ENCODE measurements around the gene AP2A1. TPM values are rescaled to one million over a fixed set of nuclear protein-coding genes. Genes with fewer than 3 reads are reported as not detected.

The AP2A1 gene
- total and polyA plus RNA-seq, 2 of the 13 experiments (the other 11 are each of a cell fraction or from before 2014, with no cell fraction given), result 22.7 to 39.7 TPM

DNA sequence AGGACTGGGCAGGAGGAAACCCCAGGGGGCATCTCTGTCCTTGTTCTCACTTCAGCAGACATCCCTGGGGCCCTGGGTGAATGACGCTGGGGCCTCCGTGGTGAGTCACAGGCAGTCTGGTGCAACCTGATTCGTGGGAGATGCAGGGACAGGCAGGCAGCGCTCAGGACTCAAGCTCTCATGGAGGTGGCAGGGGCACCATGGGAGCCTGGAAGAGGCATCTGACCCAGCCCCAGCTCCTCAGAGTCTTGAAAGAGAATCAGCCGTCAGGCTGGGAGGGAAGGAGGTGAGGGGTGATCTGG, 70.2 kb downstream of the AP2A1 start (continued):
- TF ChIP-seq ZNF773 (CRISPR knock-in tag; IDR thresholded peaks at IDR 0.05; ENCODE audit: borderline replicate concordance) (no peak), SIN3B (IDR thresholded peaks at IDR 0.05; ENCODE audit: low read length) (no peak), ISL2 (CRISPR knock-in tag; IDR thresholded peaks at IDR 0.05) (no peak)

DNA sequence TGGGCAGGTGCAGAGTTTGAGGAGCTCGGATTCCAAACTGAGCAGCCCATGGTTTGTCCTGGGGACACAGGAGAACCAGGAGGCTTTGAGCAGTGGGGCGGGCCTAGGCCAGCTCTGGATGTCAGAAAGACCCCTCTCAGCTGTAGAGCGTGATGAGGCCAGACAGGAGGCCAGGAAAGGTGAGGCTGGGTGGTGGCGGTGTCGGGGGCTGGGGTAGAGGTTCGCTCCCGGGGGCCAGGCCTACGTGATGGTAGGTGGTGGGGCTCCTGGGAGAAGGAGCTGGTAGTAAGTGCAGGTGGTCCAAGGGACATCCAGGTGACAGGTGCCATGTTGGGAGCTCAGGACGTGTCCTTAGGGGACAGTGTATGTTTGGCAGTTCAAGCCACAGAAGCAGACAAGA, 70.6 kb downstream of the AP2A1 start:
- in situ Hi-C loops (cut with HindIII; ENCODE audit: extremely low pct_ligation_motif_present, low pct_unique_long_range_greater_than_20kb), result no loop called here
- Histone ChIP-seq H3K36me3 (replicated peaks in 1 of 2; ENCODE audit: control insufficient read depth in 1 of 2, insufficient read depth in 2 of 2, low read length in 2 of 2) (peaks cover 17 to 56% of the 10 kb centered on the region in 2 experiments), H3K9ac (ENCODE audit: insufficient read depth, low read depth, low read length) (no peak overlapping the region), H3K27ac (ENCODE audit: extremely low read length, insufficient read depth, low read length) (no peak overlapping the region), H3K4me1 (ENCODE audit: insufficient read depth, low read length) (no peaks in the 10 kb centered on the region), H3K4me3 (replicated peaks in 1 of 3; ENCODE audit: insufficient read depth in 1 of 3, low read depth in 2 of 3, low read length in 3 of 3) (no peak overlapping the region), H3K9me3 (ENCODE audit: low read length) (no peaks in the 10 kb centered on the region), H3K27me3 (ENCODE audit: control insufficient read depth in 1 of 2, insufficient read depth in 2 of 2, low read length in 2 of 2) (no peaks in the 10 kb centered on the region), H3K4me2 (ENCODE audit: low read depth, low read length) (no peak overlapping the region), H3K79me2 (ENCODE audit: insufficient read depth, low read length) (no peaks in the 10 kb centered on the region), H2AFZ (ENCODE audit: low read length) (no peak overlapping the region), H4K20me1 (ENCODE audit: insufficient read depth, low read length) (no peaks in the 10 kb centered on the region)
- 94% methylated on average over 9 of the region's 9 CpGs for WGBS (ENCODE audit: low lambda C conversion rate)
- TF ChIP-seq, protein P1, sequence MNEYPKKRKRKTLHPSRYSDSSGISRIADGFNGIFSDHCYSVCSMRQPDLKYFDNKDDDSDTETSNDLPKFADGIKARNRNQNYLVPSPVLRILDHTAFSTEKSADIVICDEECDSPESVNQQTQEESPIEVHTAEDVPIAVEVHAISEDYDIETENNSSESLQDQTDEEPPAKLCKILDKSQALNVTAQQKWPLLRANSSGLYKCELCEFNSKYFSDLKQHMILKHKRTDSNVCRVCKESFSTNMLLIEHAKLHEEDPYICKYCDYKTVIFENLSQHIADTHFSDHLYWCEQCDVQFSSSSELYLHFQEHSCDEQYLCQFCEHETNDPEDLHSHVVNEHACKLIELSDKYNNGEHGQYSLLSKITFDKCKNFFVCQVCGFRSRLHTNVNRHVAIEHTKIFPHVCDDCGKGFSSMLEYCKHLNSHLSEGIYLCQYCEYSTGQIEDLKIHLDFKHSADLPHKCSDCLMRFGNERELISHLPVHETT (CRISPR knock-in tag; conservative IDR thresholded peaks at IDR 0.05), result no peak
- TF ChIP-seq ZNF660 (CRISPR knock-in tag; IDR thresholded peaks at IDR 0.05; ENCODE audit: borderline replicate concordance, low read depth) (no peak), SNAI1 (CRISPR knock-in tag; IDR thresholded peaks at IDR 0.05; ENCODE audit: borderline replicate concordance) (no peak), ZKSCAN8 (CRISPR knock-in tag; IDR thresholded peaks at IDR 0.05; ENCODE audit: borderline replicate concordance) (no peak), NR2F6 (IDR thresholded peaks at IDR 0.05) (no peak), NR2F6 (CRISPR knock-in tag; IDR thresholded peaks at IDR 0.05) (no peak), ZNF496 (CRISPR knock-in tag; IDR thresholded peaks at IDR 0.05; ENCODE audit: insufficient replicate concordance) (no peak), SOX5 (CRISPR knock-in tag; IDR thresholded peaks at IDR 0.05; ENCODE audit: borderline replicate concordance) (no peak), CENPX (CRISPR knock-in tag; IDR thresholded peaks at IDR 0.05) (no peak), AKAP8 (CRISPR knock-in tag; IDR thresholded peaks at IDR 0.05) (no peak), STAT5B (CRISPR knock-in tag; IDR thresholded peaks at IDR 0.05) (no peak)
- ChIA-PET POLR2A (no interaction called here), CTCF (ENCODE audit: low intra/inter-chr PET ratio, low total read pairs) (no interaction called here)
- intact Hi-C loops (cut with micrococcal nuclease; ENCODE audit: unreplicated experiment), result no loop called here
- BruUV-seq (replicated peaks), result no TSS peak
- FAIRE-seq, result no peak
- DNase-seq (ENCODE audit: low spot score), result no peak
- no peak for ATAC-seq
